GM18526 (cell line): ENCODE measurements around the gene RNF220.

Source experiments
- POLR2A ChIP-seq: IDR thresholded peaks from 3 replicates; pipeline ENCODE4 v1.6.1; 2011; ENCODE audit not compliant: insufficient read length; ENCODE audit errors: extremely low read depth

The RNF220 gene

DNA sequence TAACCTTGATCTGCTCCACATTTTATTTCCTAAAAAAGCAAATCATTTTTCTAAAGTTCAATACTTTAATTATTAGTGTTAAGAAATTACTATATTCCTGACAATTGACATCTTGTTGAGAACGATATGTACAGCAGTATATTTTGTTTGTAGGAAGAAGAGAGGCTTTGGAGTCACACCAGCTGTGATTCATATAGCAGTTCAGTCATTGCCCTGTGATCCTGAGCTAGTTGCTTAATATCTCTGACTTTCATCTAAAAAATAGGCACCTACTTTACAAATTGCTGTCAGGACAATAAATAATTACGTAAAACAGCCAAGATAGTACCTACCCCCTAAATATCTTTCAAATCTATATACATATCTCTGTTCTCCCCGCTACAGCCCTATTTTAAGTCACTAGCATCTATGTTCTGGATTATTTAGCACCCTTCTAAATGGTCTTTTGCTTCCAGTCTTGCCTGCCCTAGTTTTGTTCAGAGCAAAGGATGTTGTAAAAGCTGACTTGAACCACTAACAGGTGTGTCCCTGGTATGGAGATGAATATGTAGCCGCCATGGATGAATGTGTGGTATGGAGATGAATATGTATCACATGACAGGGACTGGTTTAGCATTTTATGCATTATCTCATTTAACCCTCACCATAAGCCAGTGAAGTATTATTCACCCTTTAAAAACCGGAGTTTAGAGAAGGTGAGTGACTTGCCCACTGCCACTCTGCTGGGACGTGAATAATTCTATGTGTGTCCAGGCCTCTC, 42.2 kb downstream of the RNF220 start:
- TF ChIP-seq POLR2A: no peak

DNA sequence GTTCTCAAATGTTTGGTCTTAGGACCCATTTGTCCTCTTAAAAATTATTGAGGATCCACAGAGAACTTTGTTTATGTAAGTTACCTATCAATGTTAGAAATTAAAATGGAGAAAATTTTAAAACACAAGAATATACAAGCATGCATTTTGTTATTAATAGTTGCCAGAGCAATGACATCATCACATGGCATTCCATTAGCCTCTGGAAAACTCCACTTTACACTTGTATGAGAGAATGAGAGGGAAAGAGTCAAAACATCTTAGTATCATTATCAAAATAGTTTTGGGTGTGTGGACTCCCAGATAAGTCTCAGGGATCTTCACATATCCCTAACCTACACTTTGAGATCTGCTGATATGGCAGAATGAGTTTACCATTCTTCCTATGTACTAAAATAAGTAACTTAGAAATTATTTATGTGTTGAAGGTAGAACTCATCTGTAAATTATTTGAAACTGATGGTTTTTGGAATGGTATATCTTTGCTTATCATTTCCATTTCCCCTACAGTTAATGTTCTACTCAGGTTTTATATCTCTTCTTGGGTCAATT, 48.8 kb downstream of the RNF220 start:
- no peak for TF ChIP-seq POLR2A

DNA sequence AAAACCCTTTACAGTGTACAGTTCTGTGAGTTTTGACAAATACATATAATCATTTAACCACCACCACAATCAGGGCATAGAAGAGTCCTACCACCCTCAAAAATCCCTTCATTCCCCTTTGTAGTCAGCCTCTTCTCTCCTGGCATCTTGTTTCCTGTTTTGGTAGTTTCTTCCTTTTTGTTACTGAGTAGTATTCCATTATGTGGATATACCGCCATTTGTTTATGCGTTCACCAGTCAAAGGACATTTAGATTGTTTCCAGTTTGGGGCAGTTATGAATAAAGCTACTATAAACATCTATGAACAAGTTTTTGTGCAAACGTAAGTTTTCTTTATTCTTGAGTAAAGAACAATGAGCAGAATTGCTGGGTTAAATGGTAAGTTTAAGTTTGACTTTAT, 49.6 kb downstream of the RNF220 start:
- no peak for TF ChIP-seq POLR2A

DNA sequence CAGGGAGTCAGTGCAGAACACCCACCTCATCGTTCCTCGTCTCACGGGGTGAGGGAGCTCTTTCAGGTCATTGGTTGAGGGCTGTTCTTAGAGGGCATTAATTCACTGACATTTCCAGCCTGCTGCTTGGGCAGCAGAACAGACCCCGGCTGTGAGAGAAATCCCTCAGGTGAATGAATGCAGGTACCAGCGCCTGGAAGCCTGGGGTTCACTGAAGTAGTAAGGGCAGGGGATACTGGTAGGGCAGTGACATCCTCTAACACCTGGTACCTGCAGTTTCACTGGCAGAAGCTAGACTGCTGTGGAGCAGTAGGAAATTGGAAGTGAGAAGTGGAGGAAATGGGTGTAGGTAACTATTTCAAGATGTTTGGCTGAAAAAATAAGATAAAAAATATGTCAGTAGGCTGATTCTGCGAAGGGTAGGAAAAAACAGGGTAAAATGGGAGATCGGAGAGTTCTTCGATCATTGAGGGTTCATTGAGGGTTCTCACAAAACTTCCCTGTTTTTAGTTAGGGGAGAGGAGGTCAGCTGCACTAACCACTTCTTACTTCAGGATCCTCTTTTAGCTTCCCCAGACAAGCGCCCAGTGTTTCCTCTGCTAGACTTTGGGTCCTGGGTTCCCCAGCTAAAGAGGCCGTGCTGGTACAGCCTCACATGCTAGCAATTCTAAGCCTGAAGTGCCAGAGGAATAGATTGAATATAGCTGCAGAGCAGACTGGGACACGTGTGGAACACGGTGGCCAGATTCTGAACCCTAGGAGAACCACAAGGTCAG, 55.2 kb downstream of the RNF220 start:
- TF ChIP-seq POLR2A: no peak

DNA sequence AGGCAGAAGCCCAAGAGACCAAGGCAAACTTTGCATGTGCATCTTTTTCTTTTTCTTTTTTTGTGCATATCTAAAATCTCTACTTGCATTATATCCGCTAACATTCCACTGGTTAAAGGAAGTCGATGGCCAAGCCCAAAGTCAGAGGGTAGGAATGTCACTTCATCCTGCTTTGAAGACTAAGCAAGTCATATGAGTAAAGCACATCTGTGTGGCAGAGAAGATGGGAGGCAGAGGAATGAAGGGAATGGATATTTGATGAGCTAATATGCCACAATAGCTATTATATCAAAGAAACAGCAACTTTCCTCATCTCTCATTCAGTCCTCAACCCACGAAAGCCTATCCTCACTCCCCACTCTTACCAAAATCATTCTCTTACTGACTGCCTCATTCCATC, 59.3 kb downstream of the RNF220 start:
- TF ChIP-seq POLR2A: no peak

DNA sequence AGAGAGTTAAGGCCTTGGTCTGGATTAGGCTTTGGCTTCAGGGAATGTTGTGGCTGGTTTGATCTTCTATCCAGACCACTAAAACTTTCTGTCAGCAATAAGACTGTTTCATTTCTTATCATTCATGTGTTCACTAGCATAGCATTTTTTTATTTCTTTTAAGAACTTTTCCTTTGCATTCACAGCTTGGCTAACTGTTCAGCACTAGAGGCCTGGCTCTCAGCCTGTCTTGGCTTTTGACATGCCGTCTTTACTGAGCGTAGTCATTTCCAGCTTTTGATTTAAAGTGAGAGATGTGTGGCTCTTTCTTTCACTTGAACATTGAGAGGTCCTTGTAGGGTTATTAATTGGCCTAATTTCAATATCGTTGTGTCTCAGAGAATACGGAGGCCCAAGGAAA, 62.5 kb downstream of the RNF220 start:
- no peak for TF ChIP-seq POLR2A

DNA sequence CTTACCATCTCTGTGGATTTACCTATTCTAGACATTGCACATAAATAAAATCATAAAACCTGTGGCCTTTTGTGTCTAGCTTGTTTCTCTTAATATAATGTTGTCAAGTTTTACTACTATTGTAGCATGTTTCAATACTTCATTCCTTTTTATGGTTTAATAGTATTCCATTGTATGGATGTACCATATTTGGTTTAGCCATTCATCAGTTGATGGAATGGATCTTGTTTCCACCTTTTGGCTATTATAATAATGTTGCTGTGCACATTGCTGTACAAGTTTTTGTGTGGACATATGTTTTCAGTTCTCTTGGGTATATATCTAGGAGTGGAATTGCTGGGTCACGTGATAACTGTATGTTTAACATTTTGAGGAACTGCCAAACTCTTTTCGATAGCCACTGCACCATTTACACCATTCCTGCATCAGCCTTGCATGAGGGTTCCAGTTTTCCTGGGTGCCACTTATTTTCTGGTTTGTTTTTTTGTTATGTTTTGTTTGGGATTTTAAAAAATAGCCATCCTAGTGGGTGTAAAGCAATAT, 66.9 kb downstream of the RNF220 start:
- TF ChIP-seq POLR2A: no peak

DNA sequence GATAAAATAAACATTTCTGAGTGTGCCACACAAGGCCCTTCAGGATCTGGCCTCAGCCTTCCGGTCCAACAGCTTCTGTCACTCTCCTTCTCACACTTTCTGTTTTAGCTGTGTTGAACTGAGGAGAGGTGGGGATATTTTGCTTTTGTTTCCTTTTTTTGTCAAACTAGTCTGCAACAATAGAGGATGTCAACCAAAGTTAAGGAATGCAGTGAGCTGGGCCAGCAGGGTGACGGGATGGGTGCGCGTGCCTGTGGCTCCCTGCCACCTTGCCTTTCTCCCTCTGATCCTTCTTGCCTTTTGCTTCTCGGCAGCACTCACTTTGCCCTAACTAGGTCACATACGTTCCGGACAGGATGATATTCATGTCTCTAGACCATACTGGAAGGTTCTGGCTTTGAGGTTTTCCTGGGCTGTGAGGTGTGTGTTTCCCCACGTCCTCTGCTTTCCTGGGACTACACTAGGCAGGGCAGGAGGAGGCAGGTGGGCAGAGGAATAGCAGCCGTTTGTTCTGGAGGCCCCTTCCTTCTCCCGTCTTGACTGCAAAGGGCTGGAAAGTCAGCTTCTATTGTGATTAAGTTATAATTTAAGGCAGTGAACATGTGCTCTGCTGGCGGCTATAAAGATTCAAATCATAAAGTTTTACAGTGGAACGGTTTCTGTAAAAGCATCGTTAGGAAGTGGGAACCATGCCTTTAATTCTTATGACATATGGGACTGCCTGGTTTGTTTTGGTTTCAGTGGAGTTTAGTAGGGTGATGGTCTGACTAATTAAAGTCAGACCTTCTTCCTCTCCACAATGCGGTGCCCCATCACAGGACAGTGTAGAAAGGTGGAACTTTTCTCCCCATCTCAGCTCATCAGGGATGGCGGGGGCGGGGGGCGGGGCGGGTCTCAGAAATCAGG, 67.8 kb downstream of the RNF220 start:
- TF ChIP-seq POLR2A: no peak

DNA sequence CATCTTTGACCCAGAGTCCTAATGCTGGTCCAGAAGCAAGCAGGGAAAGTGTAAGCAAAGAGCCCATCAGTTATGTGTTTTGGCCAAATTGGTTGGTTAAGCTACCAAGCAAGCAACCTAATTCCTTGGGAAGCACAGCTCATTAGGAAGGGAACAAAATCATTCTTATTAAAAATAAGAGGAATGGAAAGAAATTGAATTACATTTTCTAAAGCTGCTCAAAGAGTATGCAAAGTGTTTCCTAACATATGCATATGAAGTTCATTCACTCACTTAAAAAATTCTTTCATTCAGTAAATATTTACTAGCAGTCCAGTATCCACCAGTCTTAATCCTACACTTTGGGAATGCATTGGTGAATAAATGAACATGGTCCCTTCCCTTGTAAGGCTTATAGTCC, 71.8 kb downstream of the RNF220 start:
- no peak for TF ChIP-seq POLR2A

DNA sequence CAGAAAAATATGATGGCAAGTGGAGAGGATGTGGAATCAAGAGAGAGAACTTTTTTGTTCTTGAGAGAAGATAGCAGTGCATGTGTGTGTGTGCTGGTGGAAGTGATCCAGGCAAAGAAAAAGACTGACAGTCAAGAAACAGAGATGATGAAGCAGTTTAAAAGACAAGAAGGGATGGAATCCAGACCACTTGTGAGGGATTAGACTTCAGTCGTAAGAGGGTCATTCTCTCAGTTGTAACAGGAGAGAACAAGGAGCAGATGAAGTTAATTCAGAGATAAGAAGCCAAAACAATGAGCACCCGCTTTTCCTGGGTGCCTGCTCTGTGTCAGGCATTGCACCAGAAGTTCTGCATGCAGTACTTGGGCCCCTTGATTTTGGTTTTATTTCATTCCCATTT, 76.6 kb downstream of the RNF220 start:
- TF ChIP-seq POLR2A: no peak

DNA sequence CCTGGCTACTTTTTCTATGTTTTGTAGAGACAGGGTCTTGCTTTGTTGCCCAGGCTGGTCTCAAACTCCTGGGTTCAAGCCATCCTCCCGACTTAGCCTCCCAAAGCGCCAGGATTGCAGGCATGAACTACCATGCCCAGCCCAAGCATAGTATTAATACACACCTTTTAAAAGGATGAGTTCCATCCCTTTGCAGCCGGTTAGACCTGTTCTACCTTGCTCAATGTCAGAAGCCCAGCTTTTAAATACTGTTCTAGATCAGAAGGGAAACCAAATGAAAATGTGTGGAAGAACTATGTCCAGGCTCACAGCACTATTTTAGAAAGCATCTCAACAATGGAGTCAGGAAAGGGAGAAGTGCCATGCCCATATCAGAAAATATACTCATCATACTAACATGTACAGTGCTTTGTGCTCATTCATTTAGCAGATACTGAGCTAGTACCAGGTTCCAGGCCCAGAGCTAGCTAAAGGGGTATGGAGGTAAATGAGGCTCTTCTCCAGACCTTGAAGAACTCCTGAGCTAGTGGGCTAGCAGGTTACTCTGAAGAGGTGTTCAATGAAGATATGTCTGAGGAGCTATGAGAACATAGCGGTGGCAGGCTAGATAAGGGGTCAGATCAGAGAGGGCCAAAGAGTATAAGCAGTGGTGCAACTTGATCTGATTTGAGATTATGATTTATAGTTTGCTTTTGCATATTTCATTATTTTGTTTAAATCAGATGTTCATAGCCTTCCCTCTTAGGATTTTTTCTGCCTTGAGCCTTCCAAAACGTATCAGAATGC, 78.2 kb downstream of the RNF220 start:
- no peak for TF ChIP-seq POLR2A

DNA sequence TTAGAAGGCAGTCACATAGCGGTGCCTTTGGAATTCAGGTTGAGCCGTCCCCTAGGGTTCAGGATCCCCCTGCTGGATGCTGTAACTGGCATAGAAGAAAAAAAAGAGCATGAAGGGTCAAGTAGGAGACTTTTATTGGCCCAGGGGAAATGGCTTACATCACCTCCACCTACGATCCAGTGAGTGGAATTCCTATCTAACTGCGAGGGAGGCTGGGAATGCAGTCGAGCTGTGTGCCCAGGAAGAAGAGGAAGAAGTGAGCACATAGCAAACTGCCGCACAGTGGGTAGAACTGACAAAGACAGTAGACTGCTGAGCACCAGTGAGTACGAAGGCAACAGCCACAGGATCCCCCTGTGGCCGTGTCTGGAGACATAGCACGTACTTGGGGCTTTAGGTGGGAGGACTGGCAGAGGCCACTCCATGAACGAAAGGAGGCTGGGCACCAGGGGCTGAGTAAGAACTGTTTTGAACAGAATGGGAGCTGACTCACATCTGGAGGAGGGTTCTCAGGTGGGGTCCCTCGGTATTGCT, 79.2 kb downstream of the RNF220 start:
- TF ChIP-seq POLR2A: no peak

DNA sequence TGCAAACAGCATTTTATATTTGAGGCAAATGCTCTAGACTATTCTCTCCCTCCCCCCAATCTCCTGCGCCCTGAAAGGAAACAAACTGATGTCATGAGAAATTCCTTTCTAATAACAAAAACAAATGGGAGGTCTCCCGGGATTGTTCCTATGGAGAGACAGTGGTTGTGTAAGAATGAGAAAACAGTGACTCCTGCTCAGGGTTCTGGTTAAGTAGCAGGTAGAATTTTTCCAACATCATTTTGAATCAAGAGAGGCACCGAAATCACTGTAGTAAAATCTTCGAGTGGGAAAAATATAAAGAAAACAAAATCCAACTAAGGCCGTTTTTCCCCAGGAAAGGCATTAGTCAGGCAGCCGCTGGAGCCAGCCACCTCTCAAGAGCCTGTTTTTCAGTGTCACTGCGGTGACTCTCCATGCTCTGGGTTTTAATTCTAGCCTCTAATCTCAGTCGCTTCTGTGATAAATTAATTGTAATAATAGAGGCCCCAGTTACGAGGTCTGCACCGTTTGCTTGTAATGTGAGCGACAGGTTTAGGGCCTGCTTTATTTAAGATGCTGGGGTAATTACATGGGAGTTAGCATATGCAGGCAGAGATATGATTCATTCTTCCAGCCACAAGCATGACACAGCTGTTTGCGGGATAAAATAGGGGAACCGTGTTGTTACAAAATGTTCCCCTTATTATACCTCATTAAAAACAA, 80.3 kb downstream of the RNF220 start:
- no peak for TF ChIP-seq POLR2A
